Activated T-cell treated with anti-CD3 and anti-CD28 coated beads, Interleukin-2, amount 50 U/mL, for 24 hours (primary cell): ENCODE results near the gene MYO15B.
"Not testable (repeated sequence)": the region's sequence is repeated elsewhere in the genome, so short reads cannot be mapped to it uniquely, and the experiment has no call there.

Source experiments
- DNase-seq: peaks from one replicate; pipeline ENCODE4 v3.0.0-alpha.2; 2020
- H3K27ac Mint-ChIP-seq: 2 replicates; pipeline ENCODE4 v1.8.0; 2020; ENCODE audit warnings: mild to moderate bottlenecking, mixed read lengths
- H3K27me3 Mint-ChIP-seq: 2 replicates; pipeline ENCODE4 v1.8.0; 2020; ENCODE audit warnings: mixed read lengths
- H3K36me3 Mint-ChIP-seq: 2 replicates; pipeline ENCODE4 v1.8.0; 2020; ENCODE audit warnings: low read depth, mixed read lengths
- H3K4me1 Mint-ChIP-seq: 2 replicates; pipeline ENCODE4 v1.8.0; 2020; ENCODE audit warnings: low read depth, mixed read lengths
- H3K4me3 Mint-ChIP-seq: 2 replicates; pipeline ENCODE4 v1.8.0; 2020; ENCODE audit warnings: mild to moderate bottlenecking, moderate library complexity, mixed read lengths
- H3K9me3 Mint-ChIP-seq: 2 replicates; pipeline ENCODE4 v1.8.0; 2020; ENCODE audit warnings: mixed read lengths

MYO15B gene

GRCh38 chr17:75584849-75585175, 2.8 kb upstream of the MYO15B start:
- DNase-seq: no peak
- Mint-ChIP-seq H3K4me3 (no peak overlapping the region), H3K4me1 (peaks cover 12% of the 10 kb centered on the region), H3K27ac (no peak overlapping the region), H3K36me3 (no peaks in the 10 kb centered on the region), H3K9me3 (peaks cover 3% of the 10 kb centered on the region), H3K27me3 (peaks cover 2% of the 10 kb centered on the region)

- Mint-ChIP-seq H3K36me3 (no peaks in the 10 kb centered on the region), H3K4me1 (peaks cover 3% of the 10 kb centered on the region), H3K27ac (peak overlapping the region; percentile 69), H3K27me3 (peaks cover 2% of the 10 kb centered on the region), H3K4me3 (peak overlapping the region; percentile 73), H3K9me3 (no peaks in the 10 kb centered on the region)
- no peak for DNase-seq
Observed at GRCh38 chr17:75588596-75589011, 1.0 kb downstream of the MYO15B start.

GRCh38 chr17:75589012-75589918, 1.7 kb downstream of the MYO15B start:
- no peaks in the 10 kb centered on the region for H3K36me3 Mint-ChIP-seq
- H3K27me3 Mint-ChIP-seq: peaks cover 2% of the 10 kb centered on the region
- H3K27ac Mint-ChIP-seq: peak overlapping the region; percentile 64
- peak overlapping the region; percentile 66 for H3K4me3 Mint-ChIP-seq
- peaks cover 3% of the 10 kb centered on the region for H3K4me1 Mint-ChIP-seq
- no peaks in the 10 kb centered on the region for H3K9me3 Mint-ChIP-seq
- DNase-seq: peak; percentile 95

GRCh38 chr17:75589919-75590303, 2.3 kb downstream of the MYO15B start:
- peaks cover 3% of the 10 kb centered on the region for H3K4me1 Mint-ChIP-seq
- H3K9me3 Mint-ChIP-seq: no peaks in the 10 kb centered on the region
- no peak overlapping the region for H3K27ac Mint-ChIP-seq
- DNase-seq: no peak
- H3K36me3 Mint-ChIP-seq: no peaks in the 10 kb centered on the region
- peaks cover 2% of the 10 kb centered on the region for H3K27me3 Mint-ChIP-seq
- no peak overlapping the region for H3K4me3 Mint-ChIP-seq

- H3K36me3 Mint-ChIP-seq: no peaks in the 10 kb centered on the region
- no peak overlapping the region for H3K27ac Mint-ChIP-seq
- no peak for DNase-seq
- peak overlapping the region; percentile 27 for H3K4me3 Mint-ChIP-seq
- no peaks in the 10 kb centered on the region for H3K9me3 Mint-ChIP-seq
- H3K4me1 Mint-ChIP-seq: peaks cover 3% of the 10 kb centered on the region
- H3K27me3 Mint-ChIP-seq: peaks cover 2% of the 10 kb centered on the region
Observed at GRCh38 chr17:75590314-75590761, 2.7 kb downstream of the MYO15B start.

- DNase-seq: no peak
- Mint-ChIP-seq H3K9me3 (no peaks in the 10 kb centered on the region), H3K36me3 (no peaks in the 10 kb centered on the region), H3K27me3 (peaks cover under 1% of the 10 kb centered on the region), H3K27ac (peak overlapping the region; percentile 55), H3K4me3 (no peak overlapping the region), H3K4me1 (peaks cover 3% of the 10 kb centered on the region)
Observed at GRCh38 chr17:75590849-75591721, 3.5 kb downstream of the MYO15B start.

GRCh38 chr17:75591722-75592302, 4.2 kb downstream of the MYO15B start:
- Mint-ChIP-seq H3K4me3 (no peak overlapping the region), H3K27ac (no peak overlapping the region), H3K9me3 (no peaks in the 10 kb centered on the region), H3K27me3 (no peaks in the 10 kb centered on the region), H3K4me1 (peaks cover 3% of the 10 kb centered on the region), H3K36me3 (no peaks in the 10 kb centered on the region)
- no peak for DNase-seq

- no peak overlapping the region for H3K27ac Mint-ChIP-seq
- no peak overlapping the region for H3K4me3 Mint-ChIP-seq
- peaks cover 1% of the 10 kb centered on the region for H3K4me1 Mint-ChIP-seq
- no peaks in the 10 kb centered on the region for H3K36me3 Mint-ChIP-seq
- no peaks in the 10 kb centered on the region for H3K9me3 Mint-ChIP-seq
- H3K27me3 Mint-ChIP-seq: no peaks in the 10 kb centered on the region
- DNase-seq: no peak
Observed at GRCh38 chr17:75592348-75593020, 4.9 kb downstream of the MYO15B start.

GRCh38 chr17:75593430-75593829, 5.8 kb downstream of the MYO15B start:
- not testable (repeated sequence) for H3K9me3 Mint-ChIP-seq, H3K27ac Mint-ChIP-seq, H3K36me3 Mint-ChIP-seq, H3K4me1 Mint-ChIP-seq, H3K27me3 Mint-ChIP-seq, DNase-seq, H3K4me3 Mint-ChIP-seq

GRCh38 chr17:75594499-75595283, 7.1 kb downstream of the MYO15B start:
- H3K27me3 Mint-ChIP-seq: no peaks in the 10 kb centered on the region
- H3K9me3 Mint-ChIP-seq: no peaks in the 10 kb centered on the region
- peaks cover 1% of the 10 kb centered on the region for H3K4me1 Mint-ChIP-seq
- no peak for DNase-seq
- no peak overlapping the region for H3K4me3 Mint-ChIP-seq
- no peak overlapping the region for H3K27ac Mint-ChIP-seq
- H3K36me3 Mint-ChIP-seq: no peaks in the 10 kb centered on the region

GRCh38 chr17:75595284-75595919, 7.8 kb downstream of the MYO15B start:
- Mint-ChIP-seq H3K36me3 (no peaks in the 10 kb centered on the region), H3K27ac (no peak overlapping the region), H3K4me3 (no peak overlapping the region), H3K9me3 (no peaks in the 10 kb centered on the region), H3K27me3 (no peaks in the 10 kb centered on the region), H3K4me1 (peaks cover under 1% of the 10 kb centered on the region)
- DNase-seq: no peak

- Mint-ChIP-seq H3K27me3 (no peaks in the 10 kb centered on the region), H3K9me3 (no peaks in the 10 kb centered on the region), H3K36me3 (no peaks in the 10 kb centered on the region), H3K4me1 (no peaks in the 10 kb centered on the region), H3K27ac (no peak overlapping the region), H3K4me3 (no peak overlapping the region)
- no peak for DNase-seq
Observed at GRCh38 chr17:75595920-75596313, 8.3 kb downstream of the MYO15B start.

GRCh38 chr17:75596320-75597087, 8.9 kb downstream of the MYO15B start:
- no peaks in the 10 kb centered on the region for H3K27me3 Mint-ChIP-seq
- H3K4me3 Mint-ChIP-seq: no peak overlapping the region
- H3K9me3 Mint-ChIP-seq: no peaks in the 10 kb centered on the region
- no peak overlapping the region for H3K27ac Mint-ChIP-seq
- DNase-seq: no peak
- no peaks in the 10 kb centered on the region for H3K4me1 Mint-ChIP-seq
- no peaks in the 10 kb centered on the region for H3K36me3 Mint-ChIP-seq
